SHP77 treated with DMSO at 0.1 percent for 48 hours (cell line): Measurements from ENCODE around the gene CES4A.
"Not testable (repeated sequence)": the region's sequence is repeated elsewhere in the genome, so short reads cannot be mapped to it uniquely, and the experiment has no call there.

Experiments used
- DNase-seq: peaks from one replicate; lab custom pipeline; 2025; lab: John Stamatoyannopoulos, UW

The CES4A gene

DNA sequence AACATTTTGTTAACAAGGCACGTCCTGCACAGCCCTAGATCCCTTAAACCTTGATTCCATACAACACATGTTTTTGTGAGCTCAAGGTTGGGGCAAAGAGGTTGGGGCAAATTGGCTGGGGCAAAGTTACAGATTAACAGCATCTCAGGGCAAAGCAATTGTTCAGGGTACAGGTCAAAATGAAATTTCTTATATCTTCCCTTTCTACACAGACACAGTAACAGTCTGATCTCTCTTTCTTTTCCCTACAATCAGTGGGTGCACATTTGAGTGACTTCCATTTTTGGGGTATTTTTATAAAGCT lies 32.3 kb upstream of the CES4A start:
- not testable (repeated sequence) for DNase-seq

DNA sequence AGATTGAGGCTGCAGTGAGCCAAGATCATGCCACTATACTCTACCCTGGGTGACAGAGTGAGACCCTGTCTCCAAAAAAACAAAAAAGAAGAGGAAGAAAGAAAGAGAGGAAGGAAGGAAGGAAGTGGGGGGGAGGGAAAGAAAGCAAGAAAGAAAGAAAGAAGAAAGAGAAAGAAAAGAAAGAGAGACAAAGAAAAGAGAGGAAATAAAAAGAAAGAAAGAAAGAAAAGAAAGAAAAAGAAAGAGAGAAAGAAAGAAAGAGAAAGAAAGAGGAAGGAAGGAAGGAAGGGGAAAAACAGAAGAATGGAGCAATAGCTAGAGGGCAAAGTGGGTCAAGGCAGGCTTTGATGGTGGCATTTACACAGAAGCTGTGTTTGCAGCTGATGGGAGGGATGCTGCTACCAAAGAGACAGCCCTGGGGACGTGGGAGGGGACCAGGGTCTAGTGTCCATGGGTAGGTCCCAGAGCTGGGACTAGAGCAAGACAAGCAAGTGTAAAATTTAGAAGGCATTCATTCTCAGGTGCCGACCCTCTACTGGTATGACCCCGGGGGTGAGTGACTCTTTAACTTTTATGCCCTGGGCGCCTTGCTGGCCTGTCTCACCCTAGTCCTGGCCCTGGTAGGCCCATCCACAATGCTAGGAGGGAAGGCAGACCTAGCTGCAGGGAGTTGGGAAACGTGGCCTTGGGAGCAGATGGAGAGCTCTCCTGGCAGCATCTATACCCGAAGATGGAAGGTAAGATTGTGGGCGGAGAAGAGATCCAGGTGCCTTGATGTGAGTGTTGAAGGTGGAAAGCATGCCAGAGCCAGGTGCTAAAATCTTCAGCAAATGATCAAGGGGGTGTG lies 29.3 kb upstream of the CES4A start:
- DNase-seq: no peak

DNA sequence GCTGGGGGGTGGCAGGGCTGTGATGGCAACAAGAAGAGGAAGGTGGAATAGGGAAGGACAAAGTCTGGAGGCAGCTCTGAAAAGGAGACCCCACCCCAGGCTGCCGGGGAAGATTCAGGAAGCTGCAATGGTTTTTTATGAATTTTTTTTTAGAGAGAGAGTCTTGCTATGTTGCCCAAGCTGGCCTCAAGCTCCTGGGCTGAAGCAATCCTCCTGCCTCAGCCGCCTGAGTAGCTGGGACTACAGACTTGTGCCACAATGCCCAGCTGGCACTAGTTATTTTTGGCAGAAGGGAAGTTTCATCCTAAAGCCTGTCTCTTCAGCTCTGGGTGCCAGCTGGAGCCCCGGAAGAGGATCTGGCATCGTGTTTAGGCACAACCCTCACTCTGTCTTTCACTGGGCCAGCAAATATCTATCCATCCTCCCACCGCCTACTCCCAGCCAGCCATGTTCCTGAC lies 28.7 kb upstream of the CES4A start:
- DNase-seq: no peak

DNA sequence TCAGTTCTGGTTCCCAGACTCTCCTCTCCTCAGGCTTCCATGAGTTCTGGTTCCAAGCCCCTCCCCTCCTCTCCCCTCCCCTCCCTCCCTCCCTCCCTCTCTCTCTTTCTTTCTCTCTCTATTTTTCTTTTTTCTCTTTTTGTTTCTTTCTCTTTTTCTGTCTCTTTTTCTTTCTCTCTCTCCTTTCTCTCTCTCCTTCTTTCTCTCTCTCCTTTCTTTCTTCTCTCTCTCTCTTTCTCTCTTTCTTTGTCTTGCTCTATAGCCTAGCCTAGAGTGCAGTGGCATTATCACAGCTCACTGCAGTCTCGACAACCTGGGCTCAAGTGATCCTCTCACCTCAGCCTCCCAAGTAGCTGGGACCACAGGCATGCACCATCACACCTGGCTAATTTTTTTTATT lies 28.1 kb upstream of the CES4A start:
- no peak for DNase-seq

DNA sequence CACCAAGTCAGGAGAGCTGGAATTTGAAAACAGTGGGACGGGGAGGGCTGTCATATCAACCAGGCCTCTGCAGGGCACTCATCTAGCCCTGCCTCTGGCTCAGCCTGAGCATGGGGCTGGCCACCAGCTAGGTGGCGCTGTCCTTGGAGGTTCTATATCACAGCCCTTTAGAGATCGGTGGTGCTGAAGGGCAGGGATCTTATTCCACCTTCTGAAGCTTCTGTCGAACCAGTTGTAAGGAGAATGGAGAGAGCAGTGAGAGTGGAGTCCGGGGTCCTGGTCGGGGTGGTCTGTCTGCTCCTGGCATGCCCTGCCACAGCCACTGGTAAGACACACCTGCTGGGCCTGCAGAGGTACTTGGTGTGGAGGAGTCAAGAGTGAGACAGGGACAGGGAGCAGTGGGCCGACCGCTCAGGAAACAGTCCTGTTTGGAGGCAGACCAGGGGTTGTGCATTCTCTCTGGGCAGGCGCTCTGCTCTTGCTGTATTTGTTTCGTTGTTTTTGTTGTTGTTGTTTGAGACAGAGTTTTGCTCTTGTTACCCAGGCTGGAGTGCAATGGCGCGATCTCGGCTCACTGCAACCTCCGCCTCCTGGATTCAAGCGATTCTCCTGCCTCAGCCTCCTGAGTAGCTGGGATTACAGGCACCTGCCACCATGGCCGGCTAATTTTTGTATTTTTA lies 27.2 kb upstream of the CES4A start, which contains the start of gene CES3:
CES3 (plus strand) TSS at position 202 of the 680 bp plus-strand sequence; CDS start at position 244, 42 bp downstream.
- peak; percentile 68 for DNase-seq

DNA sequence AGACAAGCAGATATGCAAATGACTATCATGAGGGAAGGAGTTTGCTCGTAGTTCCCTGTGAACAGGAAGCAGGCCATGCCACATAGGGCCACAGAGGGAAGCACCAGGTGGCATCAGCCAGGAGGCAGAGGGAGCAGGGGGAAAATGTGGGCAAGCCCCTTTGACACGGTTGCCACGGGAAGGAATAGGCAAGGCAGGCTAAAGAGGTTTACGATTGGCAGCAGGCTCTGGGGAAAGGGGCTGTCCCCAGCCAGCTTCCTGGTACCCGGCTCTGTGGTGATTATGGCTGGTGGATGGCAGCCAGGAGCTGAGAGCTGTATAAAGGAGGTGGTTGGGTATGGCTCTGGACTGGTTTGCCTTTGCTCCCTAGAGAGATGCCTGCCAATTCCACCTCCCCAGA lies 26.5 kb upstream of the CES4A start:
- no peak for DNase-seq

DNA sequence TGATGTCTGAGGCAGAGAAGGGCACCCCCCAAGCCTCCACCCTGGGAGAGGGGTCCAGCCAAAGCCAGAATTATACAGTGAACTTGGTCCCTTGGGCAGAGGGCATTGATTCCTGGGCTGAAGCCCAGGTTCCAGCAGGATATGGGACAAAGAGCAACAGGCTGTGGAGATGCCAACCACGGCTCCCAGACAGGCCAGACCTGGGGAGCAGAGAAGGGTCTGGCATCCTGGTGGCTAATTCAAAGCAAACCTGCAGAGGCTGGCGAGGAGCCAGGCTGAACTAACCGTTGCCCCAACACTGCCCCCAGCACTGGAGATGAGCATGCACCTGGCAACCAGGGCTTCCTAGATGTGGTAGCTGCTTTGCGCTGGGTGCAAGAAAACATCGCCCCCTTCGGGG lies 24.3 kb upstream of the CES4A start:
- DNase-seq: no peak

DNA sequence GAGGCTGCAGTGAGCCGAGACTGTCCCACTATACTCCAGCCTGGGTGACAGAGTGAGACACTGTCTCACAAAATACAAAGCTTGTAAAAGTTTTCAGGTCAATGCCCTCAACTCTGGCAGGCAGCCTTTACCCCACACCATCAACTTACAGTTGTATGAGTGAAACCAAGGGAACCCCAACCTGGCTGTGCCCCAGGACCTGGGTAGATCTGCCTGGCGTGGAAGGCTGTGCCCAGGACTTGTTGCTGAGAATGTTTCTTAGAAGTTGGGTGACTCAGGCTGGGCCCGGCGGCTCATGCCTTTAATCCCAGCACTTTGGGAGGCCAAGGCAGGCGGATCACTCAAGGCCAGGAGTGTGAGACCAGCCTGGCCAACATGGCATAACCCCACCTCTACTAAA lies 19.5 kb upstream of the CES4A start:
- no peak for DNase-seq

DNA sequence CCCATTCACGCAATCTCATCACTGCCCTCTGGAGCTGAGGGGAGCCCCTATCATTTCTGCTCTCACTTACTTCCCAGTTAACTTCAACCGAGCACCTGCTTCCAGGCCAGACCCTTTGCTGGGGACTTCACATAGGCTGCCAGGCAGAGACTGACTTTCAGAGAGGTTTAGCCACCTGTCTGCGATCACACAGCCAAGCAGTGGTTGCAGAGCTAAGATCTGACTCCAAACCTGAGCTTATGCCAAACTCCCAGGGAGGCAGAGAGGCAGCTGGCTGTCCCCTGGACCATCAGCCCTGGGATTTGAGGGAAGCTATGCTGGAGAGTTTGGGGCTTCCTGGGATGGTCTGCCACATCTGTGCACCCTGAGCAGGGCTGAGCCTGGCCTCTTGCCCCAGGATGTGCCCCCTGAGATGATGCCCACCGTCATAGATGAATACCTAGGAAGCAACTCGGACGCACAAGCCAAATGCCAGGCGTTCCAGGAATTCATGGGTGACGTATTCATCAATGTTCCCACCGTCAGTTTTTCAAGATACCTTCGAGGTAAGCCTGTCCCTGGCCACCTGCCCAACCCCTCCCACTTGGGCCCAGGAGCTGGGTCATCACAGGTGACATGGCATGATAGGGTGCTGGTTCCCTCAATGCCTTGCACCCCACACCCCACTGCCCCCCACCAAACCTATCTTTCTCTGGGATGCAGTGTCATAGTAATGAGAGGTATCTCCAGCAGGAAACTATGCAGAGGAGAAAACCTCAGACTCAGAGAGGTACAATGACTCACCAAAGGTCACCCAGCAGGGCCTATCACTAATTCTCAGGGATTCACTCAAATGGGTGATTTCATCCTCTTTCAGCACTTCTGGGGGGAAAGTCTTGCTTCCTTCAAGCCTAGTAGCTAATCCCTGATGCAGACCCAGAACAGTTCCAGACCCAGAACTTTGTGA lies 17.3 kb upstream of the CES4A start:
- no peak for DNase-seq

DNA sequence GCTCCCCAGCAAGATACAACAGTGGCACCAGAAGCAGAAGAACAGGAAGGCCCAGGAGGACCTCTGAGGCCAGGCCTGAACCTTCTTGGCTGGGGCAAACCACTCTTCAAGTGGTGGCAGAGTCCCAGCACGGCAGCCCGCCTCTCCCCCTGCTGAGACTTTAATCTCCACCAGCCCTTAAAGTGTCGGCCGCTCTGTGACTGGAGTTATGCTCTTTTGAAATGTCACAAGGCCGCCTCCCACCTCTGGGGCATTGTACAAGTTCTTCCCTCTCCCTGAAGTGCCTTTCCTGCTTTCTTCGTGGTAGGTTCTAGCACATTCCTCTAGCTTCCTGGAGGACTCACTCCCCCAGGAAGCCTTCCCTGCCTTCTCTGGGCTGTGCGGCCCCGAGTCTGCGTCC lies 15.4 kb upstream of the CES4A start:
- DNase-seq: no peak

DNA sequence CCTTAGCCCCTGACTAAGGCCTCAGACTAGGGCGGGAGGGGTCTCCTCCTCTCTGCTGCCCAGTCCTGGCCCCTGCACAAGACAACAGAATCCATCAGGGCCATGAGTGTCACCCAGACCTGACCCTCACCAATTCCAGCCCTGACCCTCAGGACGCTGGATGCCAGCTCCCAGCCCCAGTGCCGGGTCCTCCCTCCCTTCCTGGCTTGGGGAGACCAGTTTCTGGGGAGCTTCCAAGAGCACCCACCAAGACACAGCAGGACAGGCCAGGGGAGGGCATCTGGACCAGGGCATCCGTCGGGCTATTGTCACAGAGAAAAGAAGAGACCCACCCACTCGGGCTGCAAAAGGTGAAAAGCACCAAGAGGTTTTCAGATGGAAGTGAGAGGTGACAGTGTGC lies 14.7 kb upstream of the CES4A start:
- no peak for DNase-seq

DNA sequence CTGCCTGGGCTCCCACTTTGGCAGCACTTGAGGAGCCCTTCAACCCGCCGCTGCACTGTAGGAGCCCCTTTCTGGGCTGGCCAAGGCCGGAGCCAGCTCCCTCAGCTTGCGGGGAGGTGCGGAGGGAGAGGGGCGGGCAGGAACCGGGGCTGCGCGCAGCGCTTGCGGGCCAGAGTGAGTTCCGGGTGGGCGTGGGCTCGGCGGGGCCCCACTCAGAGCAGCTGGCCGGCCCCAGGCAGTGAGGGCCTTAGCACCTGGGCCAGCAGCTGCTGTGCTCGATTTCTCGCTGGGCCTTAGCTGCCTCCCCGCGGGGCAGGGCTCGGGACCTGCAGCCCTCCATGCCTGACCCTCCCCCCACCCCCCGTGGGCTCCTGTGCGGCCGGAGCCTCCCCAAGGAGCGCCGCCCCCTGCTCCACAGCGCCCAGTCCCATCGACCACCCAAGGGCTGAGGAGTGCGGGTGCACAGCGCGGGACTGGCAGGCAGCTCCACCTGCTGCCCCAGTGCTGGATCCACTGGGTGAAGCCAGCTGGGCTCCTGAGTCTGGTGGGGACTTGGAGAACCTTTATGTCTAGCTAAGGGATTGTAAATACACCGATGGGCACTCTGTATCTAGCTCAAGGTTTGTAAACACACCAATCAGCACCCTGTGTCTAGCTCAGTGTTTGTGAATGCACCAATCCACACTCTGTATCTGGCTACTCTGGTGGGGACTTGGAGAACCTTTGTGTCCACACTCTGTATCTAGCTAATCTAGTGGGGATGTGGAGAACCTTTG lies 14.0 kb upstream of the CES4A start:
- DNase-seq: not testable (repeated sequence)

DNA sequence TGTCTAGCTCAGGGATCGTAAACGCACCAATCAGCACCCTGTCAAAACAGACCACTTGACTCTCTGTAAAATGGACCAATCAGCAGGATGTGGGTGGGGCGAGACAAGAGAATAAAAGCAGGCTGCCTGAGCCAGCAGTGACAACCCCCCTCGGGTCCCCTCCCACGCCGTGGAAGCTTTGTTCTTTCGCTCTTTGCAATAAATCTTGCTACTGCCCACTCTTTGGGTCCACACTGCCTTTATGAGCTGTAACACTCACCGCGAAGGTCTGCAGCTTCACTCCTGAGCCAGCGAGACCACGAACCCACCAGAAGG lies 13.5 kb upstream of the CES4A start:
- DNase-seq: peak; percentile 71

DNA sequence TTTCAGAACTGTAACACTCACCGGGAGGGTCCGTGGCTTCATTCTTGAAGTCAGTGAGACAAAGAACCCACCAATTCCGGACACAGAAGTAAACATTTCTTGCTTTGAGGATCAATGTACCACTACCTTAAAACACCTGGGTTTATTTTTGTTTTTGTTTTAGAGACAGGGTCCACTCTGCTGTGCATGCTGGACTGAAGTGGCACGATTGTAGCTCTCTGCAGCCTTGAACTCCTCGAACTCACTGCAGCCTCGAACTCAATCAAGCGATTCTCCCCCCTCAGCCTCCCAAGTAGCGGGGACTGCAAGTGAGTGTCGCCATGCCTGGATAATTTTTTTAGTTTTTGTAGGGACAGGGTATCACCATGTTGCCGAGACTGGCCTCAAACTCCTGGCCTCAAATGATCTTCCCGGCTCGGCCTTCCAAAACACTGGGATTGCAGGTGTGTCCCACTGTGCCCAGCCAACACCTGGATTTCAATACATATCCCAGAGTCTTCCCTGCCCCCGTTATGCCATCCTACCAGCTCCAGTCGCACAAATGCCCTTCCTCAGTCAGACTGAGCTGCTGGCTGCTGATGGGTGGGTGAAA lies 13.0 kb upstream of the CES4A start:
- peak; percentile 13 for DNase-seq

DNA sequence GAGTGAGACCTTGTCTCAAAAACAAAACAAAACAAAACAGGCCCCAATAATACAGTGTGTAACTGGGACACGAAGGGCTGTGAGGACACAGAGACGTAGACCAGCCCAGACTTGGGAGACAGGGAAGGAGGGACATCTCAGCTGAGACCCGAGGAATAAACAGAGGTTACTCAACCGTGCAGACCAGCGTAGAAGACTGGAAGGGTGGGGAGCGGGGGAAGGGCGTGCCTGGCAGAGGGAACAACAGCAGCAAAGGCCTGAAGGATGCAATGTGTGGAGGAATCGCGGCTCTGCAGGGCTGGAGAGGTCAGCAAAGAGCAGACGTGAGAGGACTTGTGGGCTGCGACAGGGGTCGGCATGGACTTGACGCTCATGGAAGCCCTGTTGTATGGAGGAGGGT lies 11.6 kb upstream of the CES4A start:
- no peak for DNase-seq

DNA sequence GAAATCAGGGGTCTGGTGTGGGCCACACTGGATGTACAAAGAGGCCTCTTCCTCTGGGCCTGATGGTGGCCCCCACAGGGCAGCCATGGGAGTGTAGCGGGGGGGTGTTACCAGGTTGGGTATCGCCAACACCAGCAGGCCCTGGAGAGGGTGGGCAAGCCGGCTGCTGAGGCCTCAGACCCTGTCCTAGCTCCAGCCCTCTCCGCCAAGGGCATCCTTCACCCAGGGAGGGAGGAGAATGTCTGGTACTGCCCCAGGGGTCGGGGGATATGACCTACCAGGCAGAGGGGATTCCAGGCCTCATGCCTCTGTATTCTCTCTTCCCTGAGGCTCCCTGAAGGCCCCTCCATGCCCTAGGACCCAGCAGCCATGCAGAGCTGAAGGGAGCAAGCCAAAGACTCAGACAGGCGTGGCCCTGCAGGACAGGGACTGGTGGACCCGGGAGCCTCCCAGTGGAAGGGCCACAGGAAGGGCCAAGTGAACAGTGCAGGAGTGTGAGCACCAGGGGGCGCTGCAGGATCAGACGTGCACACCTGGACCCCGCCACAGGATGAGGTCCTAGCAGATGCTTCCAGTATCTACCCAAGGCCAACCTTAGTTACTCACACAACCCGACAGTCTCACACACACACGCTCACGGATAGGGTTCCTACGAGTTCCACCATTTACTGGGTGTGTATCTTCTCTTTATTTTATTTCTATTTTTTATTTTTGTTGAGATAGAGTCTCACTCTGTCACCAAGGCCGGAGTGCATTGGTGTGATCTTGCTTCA lies 10.9 kb upstream of the CES4A start:
- DNase-seq: peak; percentile 66

DNA sequence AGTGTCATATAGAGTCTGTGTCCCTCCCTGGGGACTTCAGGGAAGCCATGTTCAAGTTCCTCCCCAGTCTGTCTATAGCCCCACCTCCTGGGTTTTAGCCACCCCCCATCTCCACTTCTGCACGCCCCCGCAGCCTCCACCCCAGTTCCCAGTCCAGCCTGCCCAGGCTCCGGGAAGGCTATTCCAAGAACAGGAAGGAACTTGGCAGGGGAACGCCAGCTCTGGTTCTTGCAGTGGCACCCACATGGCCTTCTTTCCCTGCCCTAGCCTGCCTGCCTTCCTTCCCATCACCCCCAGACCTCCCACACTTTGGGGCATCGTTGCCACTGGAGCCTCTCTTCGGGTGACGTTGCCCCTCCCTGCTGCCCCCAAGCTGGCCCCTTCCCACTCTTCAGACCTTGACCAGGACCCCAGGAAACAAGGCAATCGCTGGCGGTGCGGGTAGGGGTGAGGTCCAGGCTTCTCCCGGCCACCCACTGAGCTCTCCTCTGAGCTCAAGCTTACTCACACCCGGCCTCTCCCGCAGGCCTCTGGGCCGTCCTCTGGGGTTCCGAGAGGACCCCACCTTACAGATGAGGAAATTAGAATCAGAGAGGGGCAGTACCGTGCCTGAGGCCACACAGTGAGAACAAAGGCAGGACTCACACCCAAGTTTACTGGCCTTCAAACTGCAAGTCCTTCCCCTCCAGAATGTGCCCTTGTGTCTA lies 9.2 kb upstream of the CES4A start:
- no peak for DNase-seq

DNA sequence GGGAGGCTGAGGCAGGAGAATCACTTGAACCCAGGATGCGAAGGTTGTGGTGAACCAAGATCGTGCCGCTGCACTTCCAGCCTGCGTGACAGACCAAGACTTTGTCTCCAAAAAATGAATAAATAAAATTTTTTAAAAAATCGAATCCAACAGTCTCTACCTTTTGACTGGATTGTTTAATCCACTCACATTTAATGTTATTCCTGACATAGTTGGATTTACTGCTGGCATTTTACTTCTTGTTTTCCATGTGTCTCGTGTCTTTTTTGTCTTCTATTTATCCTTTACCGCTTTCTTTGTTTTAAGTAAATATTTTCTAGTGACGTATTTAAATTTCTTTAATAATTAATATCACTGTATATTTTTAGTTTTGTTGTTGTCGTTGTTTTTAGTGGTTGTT lies 5.4 kb upstream of the CES4A start:
- no peak for DNase-seq

DNA sequence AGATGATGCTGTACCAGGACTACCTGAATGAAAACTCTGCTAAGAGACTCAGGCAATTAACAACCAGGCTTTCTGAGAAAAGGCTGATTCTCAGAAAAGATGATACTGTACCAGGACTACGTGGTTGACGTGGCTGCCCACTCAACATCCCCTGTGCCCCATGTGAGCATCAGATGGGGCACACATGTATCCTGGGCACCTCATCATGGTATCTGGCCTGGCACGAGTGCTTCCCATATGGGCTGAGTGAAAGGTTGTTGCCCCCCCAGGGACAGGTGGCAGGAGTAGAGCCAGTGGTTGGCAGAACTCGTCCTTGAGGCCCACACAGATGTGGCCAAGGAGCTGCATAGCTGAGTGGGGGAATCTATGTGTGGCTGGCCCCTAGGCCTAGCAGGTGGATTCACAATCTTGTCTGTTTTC lies 3.5 kb upstream of the CES4A start:
- DNase-seq: no peak

DNA sequence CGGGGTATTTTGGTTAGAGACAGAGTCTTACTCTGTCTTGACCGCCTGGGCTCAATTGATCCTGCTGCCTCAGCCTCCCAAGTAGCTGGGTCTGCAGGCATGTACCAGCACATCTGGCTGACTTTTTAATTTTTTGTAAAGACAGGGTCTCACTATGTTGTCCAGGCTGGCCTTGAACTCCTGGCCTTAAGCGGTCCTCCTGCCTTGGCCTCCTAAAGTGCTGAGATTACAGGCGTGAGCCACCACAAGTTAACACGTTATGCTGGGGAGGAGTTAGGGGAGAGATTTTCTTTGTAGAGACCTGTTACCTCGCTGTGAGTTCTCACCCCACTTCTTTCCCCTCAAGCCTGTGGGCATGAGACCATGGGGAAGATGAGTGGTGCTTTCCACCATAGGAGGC lies 1.8 kb upstream of the CES4A start:
- no peak for DNase-seq
